HG03558 (cell line): ENCODE measurements around the gene TEX261.
"Not testable (repeated sequence)": the region's sequence is repeated elsewhere in the genome, so short reads cannot be mapped to it uniquely, and the experiment has no call there.

ENCODE experiments used
- ATAC-seq: cut with Tn5 transposase; IDR thresholded peaks from one replicate; pipeline ENCODE4 v1.9.1; 2021; ENCODE audit warnings: moderate number of reproducible peaks; ENCODE audit not compliant: unreplicated experiment; ENCODE audit errors: extremely low read depth

TEX261 gene

DNA sequence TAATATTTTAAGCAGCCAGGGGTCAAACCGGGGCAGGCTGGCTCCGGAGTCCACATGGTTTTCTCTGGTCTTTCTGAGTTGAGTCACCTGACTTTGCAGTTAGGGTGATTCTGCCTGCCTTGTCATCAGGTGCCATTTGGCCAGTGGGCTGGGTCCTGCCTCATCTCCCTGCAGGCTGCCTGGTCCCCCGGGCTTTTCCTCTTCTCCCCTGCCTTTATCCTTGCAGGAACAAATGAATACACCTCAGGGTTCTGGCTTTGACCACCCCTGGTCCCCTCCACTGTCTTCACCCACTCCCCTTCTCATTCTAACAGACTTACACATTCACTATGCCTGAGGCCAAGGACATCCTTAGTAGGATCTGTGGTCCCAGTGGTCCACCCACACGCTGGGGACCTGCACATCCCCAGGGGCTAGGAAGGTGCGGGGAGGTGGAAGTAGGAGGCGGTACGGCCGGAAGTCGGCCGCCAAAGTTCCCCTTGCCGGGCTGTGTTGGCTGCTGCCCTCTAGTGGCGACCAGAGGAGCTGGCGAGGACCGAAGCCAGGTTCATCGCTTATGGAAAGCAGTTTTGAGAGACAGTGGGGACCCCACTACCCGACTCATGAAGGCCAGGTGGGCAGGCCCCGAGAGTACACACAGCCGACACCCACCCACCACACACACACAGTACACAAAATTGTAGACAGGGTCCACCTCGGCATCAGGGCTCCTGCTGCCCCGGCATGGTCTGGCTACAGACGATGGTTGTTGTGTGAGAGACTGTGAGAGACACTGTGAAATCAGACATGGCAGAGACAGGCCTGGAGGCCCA lies 6.3 kb upstream of the TEX261 start:
- peak; percentile 52 for ATAC-seq

DNA sequence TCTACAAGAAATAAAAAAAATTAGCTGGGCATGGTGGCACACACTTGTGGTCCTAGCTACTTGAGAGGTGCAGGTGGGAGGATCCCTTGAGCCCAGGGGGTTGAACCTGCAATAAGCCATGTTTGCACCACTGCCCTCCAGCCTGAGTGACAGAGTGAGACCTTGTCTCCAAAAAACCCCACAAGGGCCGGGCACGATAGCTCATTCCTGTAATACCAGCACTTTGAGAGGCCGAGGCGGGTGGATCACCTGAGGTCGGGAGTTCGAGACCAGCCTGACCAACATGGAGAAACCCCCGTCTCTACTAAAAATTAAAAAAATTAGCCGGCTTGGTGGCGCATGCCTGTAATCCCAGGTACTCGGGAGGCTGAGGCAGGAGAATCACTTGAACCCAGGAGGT lies 5.3 kb upstream of the TEX261 start:
- ATAC-seq = not testable (repeated sequence)

DNA sequence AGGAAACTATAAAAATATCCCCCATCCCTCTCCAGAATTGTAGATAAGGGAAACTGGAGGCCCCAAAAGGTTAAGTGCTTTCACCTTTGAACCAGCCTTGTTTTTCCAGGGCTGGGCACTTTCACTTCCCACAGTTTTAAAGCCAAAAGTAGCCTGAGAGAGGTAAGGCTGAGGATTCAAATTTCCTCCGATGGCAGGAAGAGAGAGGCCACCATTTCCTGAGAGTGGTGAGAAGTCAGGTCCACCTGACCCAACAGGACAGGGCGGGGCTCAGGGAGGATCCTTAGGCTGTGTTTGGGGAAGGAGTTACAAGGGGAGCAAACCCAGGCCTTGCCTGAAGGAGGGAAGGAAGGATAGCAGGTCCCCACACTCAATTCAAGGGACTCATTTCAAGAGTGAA lies 4.7 kb upstream of the TEX261 start:
- ATAC-seq = no peak

DNA sequence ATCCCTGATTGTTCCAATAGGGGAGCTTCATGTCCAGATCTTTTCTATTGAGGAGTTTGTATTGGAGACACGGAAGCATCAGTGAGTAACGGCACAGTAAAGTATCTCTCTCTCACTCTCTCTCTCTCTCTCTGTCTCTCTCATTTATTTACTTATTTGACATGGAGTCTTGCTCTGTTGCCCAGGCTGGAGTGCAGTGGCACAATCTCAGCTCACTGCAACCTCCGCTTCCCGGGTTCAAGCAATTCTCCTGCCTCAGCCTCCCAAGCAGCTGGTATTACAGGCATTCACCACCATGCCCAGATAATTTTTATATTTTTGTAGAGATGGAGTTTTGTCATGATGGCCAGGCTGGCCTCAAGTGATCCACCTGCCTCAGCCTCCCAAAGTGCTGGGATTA lies 4.2 kb upstream of the TEX261 start:
- ATAC-seq = not testable (repeated sequence)

DNA sequence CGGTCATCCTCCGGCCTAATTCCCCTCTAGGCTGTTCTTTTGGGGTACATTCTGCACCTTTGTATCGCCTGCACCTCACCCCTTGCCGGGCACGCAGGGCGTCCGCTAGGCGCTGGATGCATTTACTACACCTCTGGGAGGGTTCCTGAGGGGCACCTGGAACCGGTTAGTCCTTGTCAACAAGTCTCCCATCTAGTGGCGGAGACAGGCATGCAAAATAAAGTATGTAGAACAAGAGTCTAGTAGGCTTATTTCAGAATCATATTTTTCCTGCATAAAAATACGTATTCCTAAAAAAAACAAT lies 705 bp upstream of the TEX261 start:
- no peak for ATAC-seq

DNA sequence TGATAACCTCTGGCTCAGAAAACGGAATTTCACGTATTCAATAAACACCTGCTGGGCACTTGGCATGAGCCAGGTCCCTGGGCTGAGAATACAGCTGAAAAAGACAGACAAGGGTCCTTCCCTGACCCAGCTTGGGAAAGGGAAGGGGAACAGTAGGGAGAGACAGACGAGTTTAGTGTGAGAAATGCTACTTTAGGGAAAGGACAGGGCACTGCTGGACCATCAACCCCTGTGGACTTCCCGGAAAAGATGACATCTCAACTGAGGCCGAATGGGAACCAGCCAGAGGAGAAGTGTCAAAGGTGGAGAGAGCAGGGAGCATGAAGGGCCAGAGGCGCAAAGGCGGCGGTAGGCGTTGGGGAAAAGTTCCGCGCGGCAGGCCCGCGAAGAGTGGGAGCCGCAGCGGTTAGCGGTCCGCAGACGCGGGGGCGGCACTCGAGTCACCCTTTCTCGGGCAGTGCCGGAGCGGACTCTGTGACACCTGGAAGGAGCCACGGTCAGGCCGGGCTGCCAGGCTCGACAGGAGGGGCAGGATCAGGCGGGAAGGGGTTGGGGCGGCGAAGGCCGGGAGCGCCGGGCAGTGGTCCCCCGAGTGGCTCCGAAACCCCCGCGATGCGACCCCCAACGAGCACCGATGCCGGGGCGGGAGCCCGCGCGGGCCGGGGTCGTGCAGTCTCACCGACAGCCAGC lies 519 bp downstream of the TEX261 start:
- no peak for ATAC-seq

DNA sequence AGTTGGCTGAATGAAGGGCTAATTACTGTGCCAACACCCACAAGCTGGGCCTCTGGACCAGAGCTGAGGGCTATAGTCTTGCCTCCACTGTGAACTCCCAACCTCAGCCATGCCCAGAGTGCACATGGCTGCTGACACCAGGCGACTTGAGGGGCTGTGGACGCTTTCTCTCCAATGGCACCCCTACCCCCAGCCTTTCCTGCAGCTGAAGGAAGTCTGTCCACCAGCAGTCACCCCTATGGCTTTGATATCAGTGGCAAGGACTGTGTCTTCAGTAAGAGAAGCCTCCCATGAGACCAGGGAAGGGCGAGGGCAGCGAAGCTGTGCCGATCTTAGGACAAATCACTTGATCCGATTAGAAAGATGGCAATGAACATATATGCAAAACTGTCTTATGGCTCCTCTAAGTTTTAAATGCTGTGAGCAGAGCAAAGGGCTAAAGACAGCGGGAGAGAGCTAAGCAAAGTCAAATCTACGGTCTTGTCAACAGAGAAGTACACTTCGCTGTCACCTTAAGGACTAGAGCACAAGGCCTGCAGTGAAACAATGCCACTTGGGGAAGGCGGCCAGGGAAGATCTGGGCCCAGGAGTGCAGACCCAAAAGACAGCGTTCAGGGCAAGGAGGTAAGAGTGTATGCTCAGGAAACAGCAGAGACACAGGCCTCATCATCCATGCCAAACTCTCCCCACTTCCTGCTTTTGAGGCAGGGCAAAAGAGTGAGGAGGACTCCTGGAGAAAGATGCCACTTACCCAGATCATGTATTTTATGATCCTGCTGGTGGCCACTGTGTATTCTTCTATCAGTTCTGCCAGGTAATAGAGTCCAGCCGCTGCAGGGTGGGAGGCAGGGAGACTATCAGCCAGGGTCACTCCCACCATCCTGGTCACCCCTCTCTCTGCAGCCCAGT lies 1.5 kb downstream of the TEX261 start:
- no peak for ATAC-seq

DNA sequence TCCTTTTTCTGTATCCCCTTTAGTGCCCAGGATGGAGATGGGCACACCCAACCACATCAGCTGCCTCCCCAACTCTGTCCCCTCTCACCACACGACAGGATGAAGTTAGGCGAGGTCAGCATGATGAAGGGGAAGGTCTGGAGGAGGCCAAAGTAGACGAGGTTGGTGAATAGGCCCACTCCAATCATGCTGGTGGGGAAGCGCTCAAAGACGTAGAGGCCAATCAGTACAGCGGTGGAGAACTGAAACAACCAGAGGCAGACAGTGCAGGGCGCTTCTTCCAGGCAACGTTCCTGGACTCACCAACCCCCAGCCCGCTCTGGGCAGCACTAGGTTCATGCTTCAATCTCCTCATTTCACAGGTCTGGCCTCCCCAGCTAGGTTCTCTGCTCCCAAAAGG lies 2.9 kb downstream of the TEX261 start:
- no peak for ATAC-seq

DNA sequence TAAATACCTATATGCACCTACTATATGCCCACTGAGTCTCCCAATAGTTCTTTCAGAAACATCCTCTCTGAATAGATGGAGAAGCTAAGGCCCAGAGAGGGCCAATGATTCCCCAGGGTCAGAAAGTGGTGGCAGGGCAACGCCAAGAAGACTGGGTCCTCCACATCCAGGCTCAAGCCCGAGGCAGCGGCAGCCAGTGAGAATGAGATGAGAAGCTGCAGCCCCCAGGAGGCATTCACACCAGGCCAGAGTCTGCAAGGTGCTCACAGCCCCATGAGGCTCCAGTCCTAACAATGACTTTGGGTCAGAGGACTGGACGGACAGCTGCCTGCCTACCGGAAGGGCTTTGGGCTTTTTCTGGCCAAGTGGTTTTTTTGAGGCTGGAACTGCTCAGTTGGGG lies 3.5 kb downstream of the TEX261 start:
- no peak for ATAC-seq

DNA sequence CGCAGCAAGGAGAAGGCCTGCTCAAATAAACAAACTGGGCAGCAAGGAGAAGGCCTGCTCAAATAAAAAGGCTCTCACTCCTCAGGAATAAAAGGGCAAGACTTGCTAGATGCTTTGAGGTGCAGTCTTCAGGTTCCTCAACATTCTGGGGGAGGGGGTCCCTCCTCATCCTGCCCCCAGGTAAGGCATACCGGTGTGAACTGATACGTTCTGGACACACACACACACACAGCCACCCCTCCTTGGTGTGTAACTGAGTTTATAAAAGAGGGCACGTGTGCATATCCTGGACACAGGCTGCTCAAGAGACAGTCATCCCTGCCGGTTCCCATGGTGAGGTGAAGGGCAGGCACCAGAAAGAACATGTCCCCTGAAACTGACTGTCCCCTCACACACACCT lies 4.5 kb downstream of the TEX261 start:
- no peak for ATAC-seq

DNA sequence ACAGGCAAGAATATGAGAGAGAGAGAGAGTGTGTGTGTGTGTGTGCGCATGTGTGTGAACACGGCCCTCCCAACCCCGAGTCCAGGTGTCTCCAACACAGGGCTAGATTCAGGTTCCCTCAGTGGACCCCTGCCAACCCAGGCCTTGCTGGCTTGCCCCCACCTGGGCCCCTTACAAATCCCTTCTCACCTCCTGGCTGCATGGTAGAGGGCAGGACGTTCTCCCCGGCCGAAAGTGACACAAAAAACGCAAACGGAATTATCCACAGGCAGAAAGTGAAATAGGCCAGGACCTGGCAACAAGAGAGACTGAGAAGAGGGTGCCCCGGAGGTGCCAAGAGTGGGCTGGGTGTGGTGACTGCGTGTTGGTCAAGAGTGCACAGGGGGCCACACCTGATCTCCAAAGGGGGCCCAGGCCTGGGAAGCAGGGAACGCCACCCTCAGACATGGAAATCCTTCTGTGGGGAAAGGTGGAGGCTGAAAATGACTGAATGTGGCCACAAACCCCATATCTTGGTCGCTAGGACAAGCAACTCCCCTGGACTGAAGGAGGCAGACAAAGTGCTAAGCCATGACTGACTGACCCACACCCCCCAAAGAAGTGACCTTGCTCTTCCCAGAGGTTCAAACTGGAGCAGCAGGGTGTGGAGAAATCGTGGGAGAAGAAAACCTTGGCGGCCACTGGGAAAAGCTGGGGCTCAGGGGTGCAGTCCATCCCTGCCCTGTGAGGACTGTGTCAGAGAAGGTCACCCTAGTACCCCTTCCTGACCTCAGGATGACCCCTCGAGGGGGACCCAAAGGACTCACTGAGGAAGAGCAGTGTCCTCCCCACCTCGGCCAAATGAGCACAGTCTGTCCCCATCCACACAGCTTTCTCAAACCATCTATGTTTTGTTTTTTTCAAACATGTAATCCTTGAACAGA lies 5.7 kb downstream of the TEX261 start:
- no peak for ATAC-seq

DNA sequence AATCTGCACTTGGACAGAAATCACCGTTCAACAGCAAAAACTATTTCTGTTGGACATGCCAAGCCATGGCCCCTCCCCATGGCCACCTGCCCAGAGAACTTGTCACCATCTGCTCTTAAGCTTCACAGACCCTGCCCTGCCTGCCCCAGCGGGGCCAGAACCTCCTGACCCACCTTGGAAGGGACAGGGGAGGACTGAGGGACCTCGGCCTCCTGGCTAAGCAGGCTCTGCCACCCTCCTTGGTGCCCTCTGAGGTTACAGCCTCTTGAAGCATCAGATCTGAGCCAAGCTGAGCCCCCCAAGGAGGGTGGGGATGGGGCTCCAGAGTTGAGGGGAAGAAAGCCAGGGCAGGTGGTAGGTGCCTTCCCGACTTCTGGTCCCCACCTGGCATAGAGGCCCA lies 6.5 kb downstream of the TEX261 start:
- no peak for ATAC-seq

DNA sequence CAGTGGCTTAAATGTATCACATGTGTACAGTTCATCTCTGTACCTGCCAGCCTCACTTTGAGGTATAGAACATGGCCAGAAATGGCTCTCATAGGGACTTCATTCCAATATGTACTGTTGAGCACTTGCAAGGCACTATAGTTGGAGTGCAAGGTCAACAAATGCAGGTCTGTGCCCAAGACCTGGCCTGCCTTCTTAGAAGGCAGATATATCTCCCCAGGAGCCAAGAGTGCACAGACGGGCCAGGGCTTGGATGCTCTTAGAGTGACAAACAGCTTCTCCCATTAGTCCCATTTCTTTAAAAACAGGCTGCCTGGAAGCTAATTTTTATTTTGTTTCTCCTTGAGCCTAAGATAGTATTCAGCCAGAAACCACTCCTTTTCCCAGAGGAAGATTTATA lies 7.3 kb downstream of the TEX261 start:
- ATAC-seq = no peak

DNA sequence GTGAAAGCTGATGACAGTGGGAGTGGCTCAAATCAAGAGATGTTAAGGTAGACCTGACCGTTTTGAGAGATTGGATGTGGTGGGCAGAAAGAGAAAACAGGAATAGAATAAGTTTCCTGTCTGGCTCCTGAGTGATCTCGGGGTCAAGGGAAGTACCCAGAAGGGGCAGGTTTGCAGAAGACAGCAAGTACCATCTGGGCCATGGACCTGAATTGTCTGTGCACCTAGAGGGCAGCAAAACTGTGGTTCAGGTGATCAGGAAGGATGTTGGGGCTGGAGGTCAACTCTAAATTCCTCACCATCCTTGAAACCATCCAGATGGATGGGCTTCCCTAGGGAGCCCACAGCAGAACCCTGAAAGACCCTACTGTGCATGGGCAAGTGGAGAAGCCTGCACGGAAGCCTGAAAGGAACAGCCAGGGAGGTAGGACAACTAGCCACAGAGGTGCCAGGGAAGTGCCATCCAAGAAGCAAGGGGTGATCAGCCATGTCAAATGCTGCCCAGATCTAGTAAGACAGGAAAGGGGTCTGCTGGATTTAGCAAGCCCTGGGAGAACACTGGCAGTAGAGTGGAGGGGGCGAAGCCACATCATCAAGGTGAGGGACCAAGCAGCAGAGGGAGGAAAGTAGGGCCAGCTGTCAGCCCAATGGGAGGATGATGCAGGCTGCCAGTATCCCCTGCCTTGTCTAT lies 8.0 kb downstream of the TEX261 start:
- no peak for ATAC-seq

DNA sequence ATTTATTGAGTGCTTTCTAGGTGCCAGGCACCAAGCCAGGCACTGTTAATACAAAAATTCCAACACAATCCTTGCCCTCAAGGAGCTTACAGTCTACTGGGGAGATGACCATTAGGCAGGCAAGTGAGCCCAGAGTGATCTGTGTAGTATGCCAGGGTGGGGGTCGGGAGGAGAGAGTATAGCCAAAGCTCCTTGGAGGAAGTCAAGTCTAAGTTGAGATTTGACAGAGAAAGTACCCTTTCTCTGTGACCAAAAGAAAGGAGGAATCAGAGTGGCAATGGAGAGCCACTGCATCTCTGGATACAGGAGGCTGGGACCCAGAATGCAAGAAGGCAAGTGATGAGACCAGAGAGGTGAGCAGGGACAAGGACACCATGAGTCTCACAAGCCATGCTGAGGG lies 8.7 kb downstream of the TEX261 start:
- no peak for ATAC-seq

DNA sequence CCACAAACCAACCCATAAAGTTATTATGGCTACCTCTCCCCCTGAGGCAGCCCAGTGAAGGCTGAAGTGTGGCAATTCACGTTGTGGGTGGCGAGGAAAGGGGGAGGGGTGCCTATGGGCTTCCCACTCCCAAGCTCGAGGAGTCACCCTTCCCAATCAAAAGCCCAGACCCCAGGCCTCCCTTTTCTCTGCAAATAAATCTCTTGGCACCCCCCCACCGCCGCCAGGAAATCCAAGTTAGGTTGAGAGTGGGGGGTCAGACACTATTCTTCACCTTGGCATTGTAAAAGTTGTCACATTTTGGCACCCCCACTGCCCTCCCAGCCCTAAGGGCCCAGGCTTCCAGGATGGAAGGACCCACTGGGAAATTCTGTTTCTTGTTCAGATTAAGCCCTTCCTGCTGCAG lies 9.4 kb downstream of the TEX261 start:
- ATAC-seq = no peak

DNA sequence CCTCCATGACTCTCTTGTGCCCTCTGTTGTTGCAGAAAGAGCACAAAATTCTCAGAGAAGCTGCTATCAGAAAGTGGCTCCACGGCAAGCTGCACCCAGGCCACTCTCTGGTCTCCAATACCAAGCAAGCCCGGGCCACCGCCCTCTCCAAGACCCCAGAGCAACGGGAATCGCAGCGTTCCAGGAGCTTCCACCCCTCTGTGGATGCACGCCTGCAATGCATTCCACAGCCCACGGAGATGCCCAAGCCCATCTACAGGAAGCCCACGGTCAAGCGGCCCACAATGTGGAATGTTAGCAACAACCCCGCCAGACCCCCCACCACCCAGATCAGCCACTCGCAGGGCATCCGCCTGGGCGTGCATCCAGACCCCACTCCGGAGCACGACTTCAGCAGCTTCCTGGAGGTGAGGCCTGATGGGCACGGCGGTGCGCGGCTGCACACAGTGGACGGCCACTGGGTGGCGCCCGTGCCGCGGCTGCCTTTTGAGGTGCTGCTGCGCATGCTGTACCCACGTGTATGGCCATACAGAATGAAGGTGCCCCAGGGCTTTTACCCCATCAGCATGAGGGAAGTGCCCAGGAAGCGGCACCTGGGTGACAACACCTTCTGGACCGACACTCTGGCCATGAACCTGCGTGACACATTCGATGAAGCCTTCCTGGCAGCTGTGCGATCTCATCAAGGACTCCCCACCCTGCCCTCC lies 9.9 kb downstream of the TEX261 start:
- ATAC-seq = peak; percentile 88

DNA sequence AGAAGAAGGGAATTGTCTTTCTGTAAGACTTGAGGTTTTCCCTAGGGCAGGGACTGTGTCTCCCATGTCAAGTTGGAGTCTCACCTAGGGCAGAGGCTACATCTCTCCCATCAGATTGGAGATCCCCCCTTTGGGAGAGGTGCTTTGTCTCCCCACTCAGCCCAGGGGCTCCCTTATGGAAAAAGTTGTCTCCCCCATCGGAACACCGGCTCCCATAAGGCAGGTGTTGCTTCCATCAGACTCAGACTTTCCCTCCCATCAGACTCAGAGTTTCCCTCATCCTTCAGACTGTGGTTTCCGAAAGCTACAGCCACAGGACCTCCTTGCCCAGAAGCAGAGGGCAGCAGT lies 10.5 kb downstream of the TEX261 start:
- no peak for ATAC-seq
